HUDEP-2 (cell line): ENCODE results near the gene MAP2K7.
A peak's percentile ranks its signal among the peaks of the same experiment; 100 is the strongest.

Source experiments
- DNase-seq, 76 experiments: peaks; one replicate each; lab custom pipeline; 2025; ENCODE audit not compliant: unreplicated experiment in 76 of 76; lab: John Stamatoyannopoulos, UW

The MAP2K7 gene

GRCh38 chr19:7866399-7867091 is 37.1 kb upstream of the MAP2K7 start:
- no peak for DNase-seq

DNA sequence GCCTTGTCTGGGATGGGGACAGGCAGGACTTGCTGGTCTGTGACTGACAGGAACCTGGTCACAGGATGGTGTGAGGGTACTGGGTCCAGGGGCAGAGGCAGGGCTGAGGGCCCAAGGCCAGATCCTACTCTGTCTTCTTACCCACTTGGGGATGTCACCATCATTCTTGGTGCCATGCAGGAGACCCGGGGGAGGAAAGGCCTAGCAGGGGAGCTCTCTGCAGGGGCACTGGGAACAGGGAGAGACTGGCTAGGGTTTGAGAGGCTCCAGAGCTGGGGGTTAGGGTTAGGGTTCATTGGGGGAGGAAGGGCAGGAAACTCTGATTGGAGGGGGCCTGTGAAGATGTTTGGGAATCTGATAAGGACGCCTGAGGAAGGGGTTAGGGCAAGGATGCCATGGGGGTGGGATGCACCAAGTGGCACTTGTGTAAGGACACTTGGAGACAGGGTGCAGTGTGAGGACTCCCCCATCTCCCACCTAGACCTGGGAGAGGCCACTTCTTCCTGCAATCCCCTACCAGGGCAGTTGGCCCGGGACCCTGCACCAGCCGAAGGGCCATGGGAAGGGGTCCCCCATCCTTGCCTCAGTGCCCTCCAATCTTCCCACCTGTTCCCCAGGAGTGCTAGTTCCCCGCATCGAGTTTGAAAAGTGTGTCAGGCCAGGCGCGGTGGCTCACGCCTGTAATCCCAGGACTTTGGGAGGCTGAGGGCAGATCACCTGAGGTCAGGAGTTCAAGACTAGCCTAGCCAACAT is 36.4 kb upstream of the MAP2K7 start:
- DNase-seq: no peak

DNA sequence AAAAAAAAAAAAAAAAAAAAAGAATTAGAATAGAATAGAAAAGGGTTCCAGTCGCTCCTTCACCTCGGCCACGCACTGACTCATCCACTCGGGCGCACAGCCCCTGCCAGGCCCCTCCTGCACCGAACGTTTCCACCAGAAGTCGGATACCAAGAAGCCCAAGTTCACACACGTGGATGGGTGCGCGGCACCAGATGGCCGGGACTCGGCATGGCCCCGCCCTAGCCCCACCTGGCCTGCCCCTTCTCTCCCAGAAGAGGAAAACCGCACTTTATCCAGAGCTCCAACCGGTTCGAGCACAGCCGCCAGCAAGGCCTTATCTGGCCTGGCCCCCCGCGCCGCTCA is 35.4 kb upstream of the MAP2K7 start:
- DNase-seq: peak in 22 of 76 experiments; percentile 35 to 72 (median 52)

GRCh38 chr19:7868671-7869452 is 34.8 kb upstream of the MAP2K7 start:
- DNase-seq: peak in 74 of 76 experiments; percentile 55 to 98 (median 88)

- DNase-seq: peak in 68 of 76 experiments; percentile 19 to 99 (median 71)
Measured at GRCh38 chr19:7869453-7869909, 34.2 kb upstream of the MAP2K7 start.

DNA sequence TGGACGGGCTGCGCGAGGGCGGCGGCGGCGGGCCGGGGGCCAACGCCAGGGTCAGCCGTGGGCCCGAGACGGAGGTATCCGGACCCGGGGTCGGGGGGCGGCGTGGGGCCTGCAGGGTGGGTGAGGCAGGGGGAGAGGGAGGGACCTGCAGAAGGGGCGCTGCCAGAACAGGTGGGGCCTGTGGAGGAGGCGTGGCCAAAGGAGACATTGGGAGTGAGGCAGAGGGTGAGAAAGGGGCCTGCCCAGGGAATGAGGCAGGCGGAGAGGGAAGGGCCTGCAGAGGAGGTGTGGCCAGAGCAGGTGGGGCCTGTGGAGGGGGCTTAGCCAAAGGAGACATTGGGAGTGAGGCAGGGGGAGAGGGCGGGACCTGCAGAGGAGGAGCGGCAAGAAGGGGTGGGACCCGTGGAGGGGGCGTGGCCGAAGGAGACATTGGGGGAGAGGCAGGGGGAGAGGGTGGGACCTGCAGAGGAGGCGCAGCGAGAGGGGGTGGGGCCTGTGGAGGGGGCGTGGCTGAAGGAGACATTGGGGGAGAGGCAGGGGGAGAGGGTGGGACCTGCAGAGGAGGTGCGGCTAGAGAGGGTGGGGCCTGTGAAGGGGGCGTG is 33.7 kb upstream of the MAP2K7 start:
- DNase-seq: peak in 75 of 76 experiments; percentile 62 to 100 (median 92)

DNA sequence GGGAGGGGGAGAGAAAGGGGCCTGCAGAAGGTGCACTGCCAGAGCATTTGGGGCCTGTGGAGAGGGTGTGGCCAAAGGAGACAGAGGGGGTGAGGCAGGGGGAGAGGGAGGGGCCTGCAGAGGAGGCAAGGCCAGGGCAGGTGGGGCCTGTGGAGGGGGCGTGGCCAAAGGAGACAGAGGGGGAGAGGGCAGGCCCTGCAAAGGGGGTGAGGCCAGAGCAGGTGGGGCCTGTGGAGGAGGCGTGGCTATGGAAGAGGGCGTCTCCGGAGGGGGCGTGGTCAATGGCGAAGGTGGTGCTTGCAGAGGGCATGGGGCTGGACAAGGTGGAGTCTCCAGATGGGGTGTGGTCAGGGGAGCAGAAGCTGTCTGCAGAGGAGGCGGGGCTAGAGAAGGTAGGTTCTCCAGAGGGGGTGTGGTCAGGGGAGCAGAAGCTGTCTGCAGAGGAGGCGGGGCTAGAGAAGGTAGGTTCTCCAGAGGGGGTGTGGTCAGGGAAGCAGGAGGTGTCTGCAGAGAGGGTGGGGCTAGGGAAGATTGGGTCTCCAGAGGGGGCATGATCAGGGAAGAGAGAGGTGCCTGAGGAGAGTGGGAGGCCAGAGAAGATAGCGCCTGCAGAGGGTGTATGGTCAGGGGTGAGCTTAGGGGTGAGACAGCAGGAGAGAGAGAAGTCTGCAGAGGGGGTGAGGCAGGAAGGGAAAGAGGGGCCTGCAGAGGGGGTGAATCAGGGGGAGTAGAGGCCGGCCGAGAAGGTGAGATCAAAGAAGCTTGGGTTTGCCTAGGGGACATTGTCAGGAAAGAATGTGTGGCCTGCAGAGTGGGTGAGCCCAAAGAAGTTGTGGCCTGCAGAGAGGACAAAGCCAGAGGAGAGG is 32.9 kb upstream of the MAP2K7 start:
- DNase-seq: peak in 75 of 76 experiments; percentile 75 to 99 (median 96)

DNA sequence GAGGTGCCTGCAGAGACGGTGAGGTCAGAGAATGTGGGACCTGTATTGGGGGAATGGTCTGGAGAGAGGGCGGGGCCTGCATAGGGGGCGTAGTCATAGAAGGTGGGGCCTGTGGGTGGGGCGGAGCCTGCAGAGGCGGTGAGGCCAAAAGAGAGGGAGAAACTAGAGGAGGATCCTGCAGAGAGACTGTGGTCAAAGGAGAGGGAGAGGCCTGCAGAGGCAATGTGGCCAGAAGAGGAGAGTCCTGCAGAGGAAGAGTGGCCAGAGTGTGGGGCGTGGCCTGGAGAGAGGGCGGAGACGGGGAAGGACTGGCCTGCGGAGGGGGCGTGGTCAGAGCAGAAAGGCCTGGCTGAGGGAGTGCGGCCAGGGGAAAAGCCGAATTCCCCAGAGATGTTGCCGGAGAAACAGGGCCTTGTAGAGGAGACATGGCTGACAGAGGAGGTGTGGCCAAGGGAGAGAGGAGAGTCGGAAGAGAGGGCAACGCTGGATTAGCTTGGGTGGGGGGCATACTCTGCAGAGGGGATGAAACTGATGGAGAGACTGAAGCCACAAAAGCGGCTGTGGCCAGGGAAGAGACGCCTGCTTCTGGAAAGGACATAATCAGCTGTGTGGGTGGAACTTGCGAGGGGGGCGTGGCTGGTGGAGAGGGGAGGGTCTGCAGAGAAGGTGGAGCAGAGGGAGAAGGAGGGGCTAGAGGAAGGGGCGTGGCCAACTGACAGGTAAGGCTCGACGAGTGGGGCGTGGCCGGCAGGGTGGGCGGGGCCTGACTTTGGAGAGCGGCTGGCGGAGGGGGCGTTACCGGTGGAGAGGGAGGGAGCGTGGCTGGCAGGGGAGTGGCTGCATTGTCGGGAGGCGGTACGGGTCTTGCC is 32.0 kb upstream of the MAP2K7 start:
- peak; percentile 82 to 100 (median 99) for DNase-seq

- DNase-seq: no peak
Measured at GRCh38 chr19:7872306-7873204, 31.1 kb upstream of the MAP2K7 start.

GRCh38 chr19:7873304-7874075 is 30.2 kb upstream of the MAP2K7 start:
- DNase-seq: no peak

- no peak for DNase-seq
Measured at GRCh38 chr19:7874076-7874896, 29.4 kb upstream of the MAP2K7 start, which contains the start of gene PRR36. Gene PRR36 (minus strand): TSS chr19:7874390. CDS start chr19:7873689, 701 bp downstream.

GRCh38 chr19:7874897-7875273 is 28.8 kb upstream of the MAP2K7 start:
- no peak for DNase-seq

- no peak for DNase-seq
Measured at GRCh38 chr19:7877249-7877836, 26.3 kb upstream of the MAP2K7 start.

- peak in 3 of 76 experiments; percentile 17 to 29 (median 19) for DNase-seq
Measured at GRCh38 chr19:7879111-7879807, 24.4 kb upstream of the MAP2K7 start.

GRCh38 chr19:7879836-7880235 is 23.8 kb upstream of the MAP2K7 start:
- DNase-seq: no peak
